HepG2 (cell line): Measurements from ENCODE around the gene CACNA2D3. TPM values are rescaled to one million over a fixed set of nuclear protein-coding genes. Genes with fewer than 3 reads are reported as not detected.

Experiments used
- ATAC-seq: fragments of 200-7000 bp; cut with Tn5 transposase; 3 replicates; pipeline ENCODE4 v1.9.1; 2020; ENCODE audit warnings: mild to moderate bottlenecking, moderate library complexity
- BruUV-seq: library from RNA; stranded (reverse); fragments of 400-500 nt; replicated peaks from 2 replicates; lab custom pipeline; 2021; lab: Mats Ljungman, UMichigan
- CTCF ChIA-PET: fragments of 300-600 bp; formaldehyde crosslinking; extraction: SDS; loops from one replicate; lab custom pipeline; 2021; ENCODE audit warnings: low total read pairs, inconsistent platforms, low intra/inter-chr PET ratio; lab: Yijun Ruan, JAX
- POLR2A ChIA-PET: fragments of 350-600 bp; sonication (Branson Sonifier 250); formaldehyde crosslinking; loops from one replicate; lab custom pipeline; 2020; ENCODE audit warnings: antibody characterized with exemption, inconsistent platforms; lab: Yijun Ruan, JAX
- DNase-seq: peaks from one replicate; pipeline ENCODE4 v3.0.0-alpha.2; 2015; ENCODE audit warnings: low spot score
- FAIRE-seq: peaks from 3 replicates; lab custom pipeline; 2011; peaks lifted over from hg19 to GRCh38; lab: Jason Lieb, UNC
- H2AFZ ChIP-seq: one replicate; pipeline ENCODE4 v1.6.1; 2011; ENCODE audit warnings: low read length, inconsistent platforms
- H3K27ac ChIP-seq: fragments of 300-600 bp; 3 replicates; pipeline ENCODE4 v1.8.0; 2011; ENCODE audit warnings: mixed run types, mild to moderate bottlenecking, mixed read lengths, low read length, inconsistent platforms; ENCODE audit not compliant: insufficient read depth; ENCODE audit errors: extremely low read length
- H3K27me3 ChIP-seq, 2 experiments: fragments of 200-600 bp in 1 of 2; 2 replicates in 1 of 2; 3 replicates in 1 of 2; pipeline versions ENCODE4 v1.6.0 to v1.8.0; 2011; ENCODE audit warnings: low read length in 2 of 2, mild to moderate bottlenecking in 2 of 2, moderate library complexity in 2 of 2, inconsistent platforms in 1 of 2; ENCODE audit not compliant: insufficient read depth in 2 of 2, control insufficient read depth in 1 of 2
- H3K36me3 ChIP-seq, 2 experiments: fragments of 200-600 bp in 1 of 2; replicated peaks in 1 of 2; 2 replicates in 1 of 2; 3 replicates in 1 of 2; pipeline versions ENCODE4 v1.5.1 to v1.8.0; 2011; ENCODE audit warnings: low read length in 2 of 2, inconsistent platforms in 1 of 2; ENCODE audit not compliant: insufficient read depth in 2 of 2, control insufficient read depth in 1 of 2
- H3K4me1 ChIP-seq: 2 replicates; pipeline ENCODE4 v1.5.1; 2012; ENCODE audit warnings: low read length, inconsistent platforms; ENCODE audit not compliant: insufficient read depth
- H3K4me2 ChIP-seq: 2 replicates; pipeline ENCODE4 v1.6.0; 2011; ENCODE audit warnings: low read depth, low read length, inconsistent platforms
- H3K4me3 ChIP-seq, 3 experiments: fragments of 200-600 bp in 1 of 3; sonication (generic), shearing (Covaris generic) in 1 of 3; replicated peaks in 1 of 3; 2 replicates each; pipeline ENCODE4 v1.5.1; 2011 to 2016; ENCODE audit warnings: low read length in 3 of 3, inconsistent platforms in 2 of 3, low read depth in 2 of 3, mild to moderate bottlenecking in 2 of 3, control low read depth in 1 of 3, mixed read lengths in 1 of 3; ENCODE audit not compliant: insufficient read depth in 1 of 3
- H3K79me2 ChIP-seq: one replicate; pipeline ENCODE4 v1.6.1; 2011; ENCODE audit warnings: low read length, inconsistent platforms; ENCODE audit not compliant: insufficient read depth
- H3K9ac ChIP-seq: 2 replicates; pipeline ENCODE4 v1.6.0; 2011; ENCODE audit warnings: mild to moderate bottlenecking, low read depth, low read length, inconsistent platforms; ENCODE audit not compliant: insufficient read depth
- H3K9me3 ChIP-seq: 2 replicates; pipeline ENCODE4 v1.5.1; 2012; ENCODE audit warnings: mild to moderate bottlenecking, low read length
- H4K20me1 ChIP-seq: 2 replicates; pipeline ENCODE4 v1.6.0; 2011; ENCODE audit warnings: inconsistent platforms, mild to moderate bottlenecking, low read length, moderate library complexity; ENCODE audit not compliant: insufficient read depth
- ESRRA ChIP-seq: sonication (generic); formaldehyde crosslinking; IDR thresholded peaks from 2 replicates; pipeline ENCODE4 v1.5.1; 2020; ENCODE audit warnings: mild to moderate bottlenecking, low read depth, missing genetic modification reagents
- GABPA ChIP-seq, 2 experiments: IDR thresholded peaks; 2 replicates each; pipeline ENCODE4 v1.6.1; 2011 to 2016; ENCODE audit warnings: low read depth in 2 of 2, low read length in 1 of 2, missing biosample characterization in 1 of 2, missing genetic modification characterization in 1 of 2
- KLF12 ChIP-seq: sonication (generic); formaldehyde crosslinking; IDR thresholded peaks from 2 replicates; pipeline ENCODE4 v1.4.0; 2020; ENCODE audit warnings: missing genetic modification reagents, borderline replicate concordance
- NRL ChIP-seq: sonication (generic); formaldehyde crosslinking; IDR thresholded peaks from 2 replicates; pipeline ENCODE4 v1.5.0; 2020; ENCODE audit warnings: missing genetic modification reagents, mild to moderate bottlenecking, moderate library complexity, borderline replicate concordance
- ZNF24 ChIP-seq: fragments of 450-650 bp; IDR thresholded peaks from 2 replicates; pipeline ENCODE4 v1.6.1; 2017; ENCODE audit warnings: antibody characterized with exemption, mild to moderate bottlenecking
- ZNF33B ChIP-seq: sonication (generic); formaldehyde crosslinking; IDR thresholded peaks from 2 replicates; pipeline ENCODE4 v1.5.1; 2020; ENCODE audit warnings: mild to moderate bottlenecking, missing genetic modification reagents
- WGBS: methylation state at CpG from one replicate; pipeline ENCODE4 v1.1.6; 2017; ENCODE audit warnings: low lambda C conversion rate; 5-methylcytosine and 5-hydroxymethylcytosine counted together
- in situ Hi-C: cut with HindIII; loops from 2 replicates; pipeline ENCODE4 v1.10.0; 2017; ENCODE audit warnings: low pct_unique_long_range_greater_than_20kb; ENCODE audit not compliant: extremely low pct_ligation_motif_present
- intact Hi-C: fragments of 100-400 bp; cut with micrococcal nuclease; formaldehyde crosslinking; loops from one replicate; pipeline ENCODE4 v1.10.0; 2022; ENCODE audit not compliant: unreplicated experiment
- polyA plus RNA-seq, 8 experiments: library from polyadenylated mRNA; depleted of rRNA in 3 of 8; stranded (reverse) in 7 of 8; unstranded in 1 of 8; fragments of >200 nt; fragmentation: Illumina TruSeq in 4 of 8; extraction: Trizol in 4 of 8; gene quantifications; 2 replicates each; pipeline versions ENCODE4 v1.2.1 to v1.2.3, GENCODE V29; 2011 to 2016; ENCODE audit warnings: low read depth in 4 of 8, missing spikeins in 1 of 8, mixed read lengths in 1 of 8; ENCODE audit not compliant: insufficient read depth in 1 of 8
- total RNA-seq, 5 experiments: library from RNA; depleted of rRNA; stranded (reverse); fragments of >200 nt; fragmentation: Illumina TruSeq; extraction: Trizol; gene quantifications; 2 replicates each; pipeline ENCODE4 v1.2.3, GENCODE V29; 2016; ENCODE audit warnings: low read depth in 1 of 5
- TF ChIP-seq, protein P1 (sequence below): sonication (generic); formaldehyde crosslinking; IDR thresholded peaks from 2 replicates; pipeline ENCODE4 v1.4.0; 2020; ENCODE audit warnings: missing genetic modification reagents, borderline replicate concordance

Gene CACNA2D3
- total and polyA plus RNA-seq, 2 of the 13 experiments (the other 11 are each of a cell fraction or from before 2014, with no cell fraction given), result not detected

DNA sequence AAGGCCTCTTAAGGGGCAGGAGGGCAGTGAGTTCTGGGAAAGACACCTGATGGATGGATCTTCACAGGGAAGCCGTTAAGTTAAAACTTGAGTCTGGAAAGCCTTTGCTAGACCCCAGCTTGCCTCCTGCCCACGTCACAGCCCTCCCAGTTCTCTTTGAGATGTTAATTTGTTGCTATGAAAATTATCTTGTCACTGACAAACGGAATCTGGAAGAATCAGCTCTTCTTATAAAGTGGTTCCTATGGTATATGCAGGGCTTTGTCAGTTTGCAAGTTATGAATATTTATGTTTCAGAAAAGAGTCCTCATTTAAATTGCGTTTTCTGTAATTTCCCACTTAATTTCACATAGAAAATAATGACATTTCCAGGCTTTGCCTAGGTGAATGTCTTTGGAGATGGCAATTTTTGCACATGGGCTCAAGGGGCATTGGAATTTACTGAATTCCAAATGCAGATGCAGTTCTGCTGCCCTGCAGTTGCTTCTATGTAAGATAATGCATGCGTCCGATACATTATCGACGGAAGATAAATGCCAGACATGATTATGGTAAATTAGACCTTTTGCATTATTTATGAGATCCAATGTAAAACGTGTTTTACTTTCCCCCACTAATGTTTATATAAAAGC, 74.1 kb downstream of the CACNA2D3 start:
- Histone ChIP-seq H3K36me3 (no peaks in the 10 kb centered on the region), H3K27me3 (peaks cover 0 to 16% of the 10 kb centered on the region in 2 experiments; a peak in 3 of 5 replicates), H3K4me2 (no peak overlapping the region), H3K9ac (no peak overlapping the region), H3K27ac (no peak overlapping the region), H2AFZ (no peak overlapping the region), H3K4me1 (no peaks in the 10 kb centered on the region), H3K4me3 (no peak overlapping the region), H3K79me2 (no peaks in the 10 kb centered on the region), H4K20me1 (no peaks in the 10 kb centered on the region), H3K9me3 (no peaks in the 10 kb centered on the region)
- TF ChIP-seq, protein P1, sequence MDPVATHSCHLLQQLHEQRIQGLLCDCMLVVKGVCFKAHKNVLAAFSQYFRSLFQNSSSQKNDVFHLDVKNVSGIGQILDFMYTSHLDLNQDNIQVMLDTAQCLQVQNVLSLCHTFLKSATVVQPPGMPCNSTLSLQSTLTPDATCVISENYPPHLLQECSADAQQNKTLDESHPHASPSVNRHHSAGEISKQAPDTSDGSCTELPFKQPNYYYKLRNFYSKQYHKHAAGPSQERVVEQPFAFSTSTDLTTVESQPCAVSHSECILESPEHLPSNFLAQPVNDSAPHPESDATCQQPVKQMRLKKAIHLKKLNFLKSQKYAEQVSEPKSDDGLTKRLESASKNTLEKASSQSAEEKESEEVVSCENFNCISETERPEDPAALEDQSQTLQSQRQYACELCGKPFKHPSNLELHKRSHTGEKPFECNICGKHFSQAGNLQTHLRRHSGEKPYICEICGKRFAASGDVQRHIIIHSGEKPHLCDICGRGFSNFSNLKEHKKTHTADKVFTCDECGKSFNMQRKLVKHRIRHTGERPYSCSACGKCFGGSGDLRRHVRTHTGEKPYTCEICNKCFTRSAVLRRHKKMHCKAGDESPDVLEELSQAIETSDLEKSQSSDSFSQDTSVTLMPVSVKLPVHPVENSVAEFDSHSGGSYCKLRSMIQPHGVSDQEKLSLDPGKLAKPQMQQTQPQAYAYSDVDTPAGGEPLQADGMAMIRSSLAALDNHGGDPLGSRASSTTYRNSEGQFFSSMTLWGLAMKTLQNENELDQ, result no peak
- no peak for TF ChIP-seq NRL (CRISPR knock-in tag)
- TF ChIP-seq ZNF24, result no peak
- no peak for TF ChIP-seq ZNF33B (CRISPR knock-in tag)
- TF ChIP-seq KLF12 (CRISPR knock-in tag), result no peak
- no peak for TF ChIP-seq ESRRA (CRISPR knock-in tag)
- TF ChIP-seq GABPA (IDR thresholded peaks at IDR 0.05; ENCODE audit: low read depth, low read length), result no peak
- TF ChIP-seq GABPA (CRISPR knock-in tag; IDR thresholded peaks at IDR 0.05; ENCODE audit: low read depth), result no peak
- BruUV-seq, result no TSS peak
- in situ Hi-C loops (no loop called here), intact Hi-C loops (no loop called here)
- POLR2A ChIA-PET, result no interaction called here
- FAIRE-seq (no peak), ATAC-seq (no peak), DNase-seq (no peak)
- whole genome bisulfite sequencing, result 25% methylated on average over 8 of the region's 9 CpGs
- CTCF ChIA-PET, result no interaction called here
